Eye (tissue), 1 donor: ENCODE measurements around the gene HIVEP1.

Source experiments
- DNase-seq: peaks from one replicate; pipeline ENCODE4 v3.0.0-alpha.2; 2015

HIVEP1 gene

GRCh38 chr6:11994875-11995461, 17.1 kb upstream of the HIVEP1 start:
- no peak for DNase-seq

DNA sequence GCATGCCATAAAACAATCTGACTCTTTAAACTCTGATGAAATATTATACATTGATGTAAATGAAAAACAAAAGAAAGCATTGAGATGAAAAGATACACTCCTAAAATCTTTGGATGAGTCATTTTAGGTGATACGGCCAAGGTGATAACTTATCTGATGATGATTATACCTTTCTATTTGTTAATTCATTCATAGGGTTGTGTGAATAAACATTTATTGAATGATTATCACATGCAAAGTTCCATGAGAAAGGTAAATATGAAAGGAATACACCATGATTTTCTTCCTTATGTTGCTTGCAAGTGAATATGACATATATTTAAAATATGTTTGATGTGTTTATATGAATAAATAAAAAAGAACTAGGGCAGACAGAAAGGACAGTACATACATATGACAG, 15.4 kb upstream of the HIVEP1 start:
- no peak for DNase-seq

GRCh38 chr6:11999246-11999645, 12.9 kb upstream of the HIVEP1 start:
- DNase-seq, result no peak

DNA sequence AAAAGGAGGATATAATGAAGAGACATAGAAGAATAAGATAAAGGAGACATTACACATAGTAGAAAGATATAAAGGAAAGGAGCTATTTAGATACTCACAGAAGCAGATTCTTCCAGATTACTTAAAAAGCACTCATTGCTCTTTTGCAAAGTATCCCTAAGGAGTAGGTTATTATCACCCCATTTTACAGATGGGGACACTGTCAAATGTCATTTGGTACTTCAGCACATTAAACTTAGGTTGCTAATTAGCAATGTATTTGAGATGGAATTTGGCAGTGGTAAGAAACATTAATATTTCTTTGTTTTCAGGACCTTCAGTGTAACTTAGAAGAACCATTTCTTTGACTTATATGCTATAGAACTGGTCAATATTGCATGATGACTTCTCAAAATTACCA, 11.9 kb upstream of the HIVEP1 start:
- no peak for DNase-seq

DNA sequence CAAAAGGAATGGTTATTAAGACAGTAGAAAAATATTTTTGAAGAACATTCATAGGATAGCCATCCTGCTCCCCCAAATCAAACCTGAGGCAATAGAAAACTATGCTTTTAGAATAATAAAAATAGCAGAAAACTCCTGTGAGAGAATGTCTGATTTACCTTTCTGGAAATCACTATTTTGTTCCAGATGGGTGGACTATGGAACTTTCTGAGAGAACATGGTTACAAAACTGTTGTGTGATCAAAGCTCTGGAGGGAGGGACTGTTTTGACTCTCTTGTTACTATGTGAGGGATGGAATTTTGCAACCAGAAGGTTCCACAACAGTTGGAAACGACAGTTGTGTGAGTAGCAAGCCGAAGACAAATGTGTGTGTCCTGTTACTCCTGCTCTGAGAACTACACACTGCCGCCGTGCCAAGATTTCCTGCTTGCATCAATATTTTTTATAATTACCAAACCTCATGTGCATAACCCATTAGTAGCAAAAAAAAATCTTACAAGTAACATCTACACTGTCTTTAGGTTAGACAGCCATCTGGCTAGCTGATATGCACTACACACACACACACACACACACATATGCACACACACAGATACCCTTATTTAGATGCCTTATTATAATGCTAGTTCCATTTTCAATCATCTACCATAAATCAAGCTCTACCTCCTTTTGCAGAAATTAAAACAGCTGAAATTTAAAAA, 11.0 kb upstream of the HIVEP1 start:
- DNase-seq, result no peak

DNA sequence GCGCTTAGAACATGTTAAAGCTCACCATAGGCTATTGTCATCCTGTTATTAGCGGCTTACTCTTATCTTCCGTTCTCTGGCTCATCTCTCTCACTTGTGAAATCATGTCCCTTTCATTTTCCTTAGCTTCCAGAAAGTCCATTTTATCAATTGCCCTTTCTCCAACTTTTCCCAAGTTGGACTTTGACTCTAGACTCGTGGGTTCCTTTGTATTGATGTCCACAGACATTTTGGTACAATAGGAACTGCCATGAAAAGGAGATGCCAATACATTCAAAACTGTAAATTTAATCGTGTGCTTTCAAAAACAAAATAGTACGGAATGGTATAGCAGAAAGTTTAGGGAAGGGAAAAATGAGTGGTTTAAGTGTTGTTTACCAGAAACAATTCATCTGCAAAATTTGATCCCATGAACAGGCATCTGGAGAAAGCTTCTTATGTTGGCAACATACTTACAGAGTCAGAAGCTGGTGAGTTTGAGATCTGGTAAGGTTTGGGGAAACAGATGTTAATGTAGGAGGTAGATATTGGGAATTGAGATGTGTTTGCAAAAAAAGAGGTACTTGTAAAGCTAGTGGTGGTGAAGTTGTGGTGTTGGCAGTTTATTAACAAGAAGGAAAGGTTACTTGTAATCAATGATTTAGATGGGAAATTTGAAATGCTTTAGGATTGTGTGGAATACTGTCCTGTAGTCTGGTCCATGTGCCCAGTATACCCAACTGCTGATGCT, 10.2 kb upstream of the HIVEP1 start:
- DNase-seq, result no peak

DNA sequence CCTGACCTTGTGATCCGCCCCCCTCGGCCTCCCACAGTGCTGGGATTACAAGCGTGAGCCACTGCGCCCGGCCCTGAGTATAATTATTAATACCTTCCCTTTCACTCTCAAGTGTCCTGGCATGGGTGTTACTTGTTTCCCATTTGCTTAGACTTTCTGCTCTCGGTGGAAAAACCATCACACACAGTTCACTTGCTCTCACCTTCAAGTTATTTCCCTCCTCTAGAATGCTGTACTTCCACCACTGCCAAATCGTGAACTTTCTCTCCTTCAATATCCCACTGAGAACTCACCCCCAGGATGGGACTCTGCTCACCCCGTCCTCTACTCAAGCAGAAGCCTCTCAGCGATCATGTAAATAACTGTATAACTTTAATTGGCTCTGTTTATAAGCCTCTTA, 4.6 kb upstream of the HIVEP1 start:
- peak; percentile 39 for DNase-seq

- DNase-seq, result no peak
These were observed 4.2 kb upstream of the HIVEP1 start for GRCh38 chr6:12007887-12008286.

GRCh38 chr6:12008366-12009179, 3.5 kb upstream of the HIVEP1 start:
- peak; percentile 94 for DNase-seq

GRCh38 chr6:12009180-12009685, 2.9 kb upstream of the HIVEP1 start:
- peak; percentile 68 for DNase-seq

- DNase-seq, result peak; percentile 70
These were observed 2.1 kb upstream of the HIVEP1 start for GRCh38 chr6:12009876-12010634.

DNA sequence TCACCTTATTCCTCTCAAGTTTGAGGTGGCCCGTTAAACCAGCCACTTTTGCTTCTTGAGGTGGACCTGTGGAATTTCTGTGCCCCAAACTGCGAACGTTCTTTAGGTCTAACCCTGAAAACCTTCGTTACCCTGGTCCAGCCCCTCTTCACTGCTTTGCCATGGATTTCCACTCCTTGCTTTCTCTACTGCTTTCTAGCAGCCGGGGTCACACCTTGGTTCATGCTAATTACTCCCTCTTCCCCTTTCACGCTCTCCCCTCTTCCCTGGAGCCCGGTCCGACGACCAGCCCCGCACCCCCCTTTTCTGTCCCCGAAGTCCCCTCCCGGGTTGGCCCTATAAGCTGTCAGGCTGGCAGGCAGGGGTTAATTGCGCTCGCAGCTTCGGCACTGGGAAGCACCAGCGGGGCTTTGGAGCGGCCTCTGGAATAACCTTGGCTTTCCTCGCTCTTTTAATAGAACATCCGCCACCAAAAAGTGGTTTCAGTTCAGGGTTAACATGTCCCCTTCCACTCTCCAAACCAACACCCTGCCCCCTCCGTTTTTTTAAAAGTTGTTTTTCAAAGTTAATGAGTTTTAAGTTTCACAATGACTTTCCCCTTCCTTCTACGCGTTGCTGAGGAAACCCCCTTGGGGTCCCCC, 1.4 kb upstream of the HIVEP1 start:
- DNase-seq, result no peak

DNA sequence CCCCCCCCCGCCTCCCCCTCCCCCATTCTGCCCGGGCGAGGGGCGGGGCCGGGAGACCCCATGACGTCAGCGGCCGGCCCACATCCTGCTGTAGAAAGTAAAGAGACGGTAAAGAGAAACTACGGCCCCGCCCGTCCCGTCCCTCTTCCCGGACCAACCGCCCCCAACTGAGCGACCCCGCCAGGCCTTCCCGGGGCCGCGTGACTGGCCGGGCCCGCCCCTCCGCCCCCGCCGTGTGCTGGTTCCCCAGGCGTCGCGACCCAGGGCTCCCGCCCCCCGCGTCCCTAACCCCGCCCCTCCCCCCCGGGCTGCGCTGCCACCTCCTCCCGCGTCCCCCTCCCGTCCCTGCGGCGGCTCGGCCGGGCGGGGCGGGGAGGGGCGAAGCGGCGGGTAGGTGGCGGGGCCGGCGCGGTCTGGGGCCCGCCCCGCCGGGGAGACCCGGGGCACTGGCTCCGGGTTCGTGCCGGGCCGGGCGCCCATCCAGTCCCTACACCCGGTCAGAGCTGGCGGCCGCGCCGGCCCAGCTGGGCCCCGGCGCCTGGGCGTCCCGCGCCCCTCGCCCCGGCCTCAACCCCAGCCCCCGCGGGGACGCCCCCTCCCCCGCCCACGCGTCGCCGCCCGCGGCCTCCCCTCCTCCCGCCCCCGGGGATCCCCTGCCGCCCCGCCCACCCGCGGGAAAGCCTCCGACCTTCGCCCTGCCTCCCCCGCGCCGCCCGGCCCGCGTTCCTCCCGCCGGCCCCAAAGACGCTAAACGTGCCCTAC, 655 bp upstream of the HIVEP1 start:
- DNase-seq, result peak; percentile 98

DNA sequence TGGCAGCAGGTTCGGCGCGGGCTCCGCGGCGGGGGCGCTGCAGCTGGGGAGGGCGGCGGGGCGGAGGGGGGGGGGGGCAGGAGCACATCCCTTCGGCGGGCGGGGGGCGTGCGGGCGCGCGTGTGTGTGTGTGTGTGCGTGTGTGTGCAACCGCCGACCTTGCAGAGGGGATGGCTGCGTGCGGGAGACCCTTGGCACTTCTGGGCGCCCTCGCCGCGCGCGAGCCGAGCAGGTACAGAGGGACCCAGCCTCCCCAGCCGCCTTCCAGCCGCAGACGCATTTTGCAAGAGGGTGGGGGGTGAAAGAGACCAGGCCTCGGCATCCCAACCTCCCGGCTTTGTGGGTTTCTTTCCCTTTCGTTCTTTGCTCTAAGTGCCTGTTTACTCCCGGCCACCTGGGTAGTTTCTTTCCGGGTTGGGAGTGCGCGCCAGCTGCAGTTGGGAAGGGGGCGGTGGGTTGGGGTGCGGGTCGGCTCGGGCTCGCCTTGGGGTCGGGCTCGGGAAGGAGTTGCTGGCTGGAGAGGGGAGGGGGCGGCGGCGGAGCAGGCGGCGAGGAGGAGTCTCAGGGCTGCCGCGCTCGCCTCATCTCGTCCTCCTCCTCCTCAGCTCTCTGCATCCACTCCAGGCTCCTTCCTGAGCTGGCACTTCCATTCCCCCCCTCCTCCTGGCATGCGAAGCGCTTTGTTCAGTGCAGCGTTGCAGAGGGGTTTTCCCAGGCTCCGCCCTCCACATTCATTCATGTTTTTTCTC, 620 bp downstream of the HIVEP1 start:
- peak; percentile 95 for DNase-seq

DNA sequence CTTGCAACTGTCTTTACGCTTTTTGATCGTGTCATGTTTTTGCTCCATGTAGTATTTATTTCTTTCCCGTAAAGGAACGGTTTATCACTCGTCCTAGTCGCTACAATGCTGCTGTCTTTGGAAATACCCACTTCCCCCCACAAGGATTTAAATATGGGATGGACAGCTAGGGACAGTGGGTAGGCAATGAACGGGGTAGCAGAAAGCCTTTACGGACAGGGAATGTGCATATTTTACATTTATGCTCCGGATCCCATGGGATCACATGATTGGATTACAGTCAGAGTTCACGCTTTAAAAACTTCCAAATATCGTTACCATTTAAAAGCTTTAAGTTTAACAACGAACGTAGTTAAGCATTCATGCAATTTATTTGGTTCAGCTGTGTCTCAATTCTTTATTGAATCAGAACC, 1.2 kb downstream of the HIVEP1 start:
- DNase-seq, result no peak

DNA sequence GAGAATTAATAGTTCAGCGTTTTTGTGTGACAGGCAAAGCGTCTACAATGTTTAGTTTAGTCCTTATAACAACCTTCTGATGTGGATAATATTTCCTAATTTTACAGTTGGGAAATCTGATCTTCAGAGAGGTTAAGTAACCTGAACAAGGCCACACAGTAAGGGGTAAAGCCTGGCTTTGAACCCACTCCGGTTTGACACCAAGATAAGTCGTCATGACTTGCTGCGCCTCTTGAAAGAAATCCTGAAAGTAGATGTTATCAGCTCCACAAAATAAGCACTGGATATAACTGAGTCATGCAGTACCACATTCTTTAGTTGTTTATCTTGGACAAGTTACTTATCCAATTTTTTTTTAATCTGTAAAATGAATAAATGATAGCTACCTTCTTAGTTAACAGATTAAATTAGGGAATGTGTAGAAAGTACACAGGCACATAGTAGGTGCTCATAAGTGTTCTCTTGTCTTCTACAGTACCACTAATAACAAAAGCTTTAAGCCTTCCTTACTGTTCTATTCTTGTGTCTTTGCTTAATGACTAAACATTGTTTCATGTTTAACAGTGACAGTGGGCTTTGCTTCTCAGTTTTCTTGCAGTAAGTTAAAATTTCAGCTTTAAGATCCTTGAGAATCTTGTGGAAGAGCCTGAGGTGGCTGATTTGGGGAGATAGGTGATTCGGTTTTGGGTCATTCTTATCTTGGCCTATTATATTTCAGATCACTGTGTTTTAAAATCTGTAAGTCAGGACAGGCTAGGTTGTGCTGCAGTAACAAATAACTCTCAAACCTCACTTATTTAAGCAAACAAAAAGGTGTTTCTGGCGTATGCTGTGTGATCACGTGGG, 2.1 kb downstream of the HIVEP1 start:
- no peak for DNase-seq

- DNase-seq, result no peak
These were observed 2.7 kb downstream of the HIVEP1 start for GRCh38 chr6:12014873-12015149.

GRCh38 chr6:12017263-12017662, 5.2 kb downstream of the HIVEP1 start:
- no peak for DNase-seq

GRCh38 chr6:12017876-12018401, 5.8 kb downstream of the HIVEP1 start:
- DNase-seq, result no peak
